DMS79 (cell line): ENCODE data around the gene WDHD1.
"Not testable (repeated sequence)": the region's sequence is repeated elsewhere in the genome, so short reads cannot be mapped to it uniquely, and the experiment has no call there.

Experiments used
- DNase-seq: peaks from one replicate; lab custom pipeline; 2025; lab: John Stamatoyannopoulos, UW

WDHD1 gene

DNA sequence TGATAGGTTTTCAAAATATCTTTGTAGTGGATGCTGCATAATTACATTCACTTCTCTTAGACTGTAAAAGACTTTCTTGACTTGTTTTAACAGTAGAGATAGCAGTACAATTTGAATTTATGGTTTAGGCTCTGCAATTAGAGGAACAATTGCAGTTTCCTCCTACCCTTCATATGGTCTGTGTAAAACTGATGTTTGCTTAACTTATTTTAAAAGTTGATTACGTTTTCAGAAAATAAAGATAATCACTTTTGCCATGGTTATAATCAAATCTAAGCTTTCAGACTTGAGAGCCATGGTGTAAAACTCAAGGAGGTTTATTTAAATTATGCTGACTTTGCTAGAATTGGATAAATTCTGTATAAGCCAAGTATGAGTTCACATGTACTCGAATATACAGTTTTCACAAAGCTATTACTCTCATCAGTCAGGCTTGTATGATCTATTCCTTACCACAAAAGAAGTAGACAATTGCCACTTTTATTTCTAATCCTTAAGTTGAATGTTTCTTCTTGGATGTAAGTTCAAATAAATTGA lies 22.1 kb upstream of the WDHD1 start:
- no peak for DNase-seq

DNA sequence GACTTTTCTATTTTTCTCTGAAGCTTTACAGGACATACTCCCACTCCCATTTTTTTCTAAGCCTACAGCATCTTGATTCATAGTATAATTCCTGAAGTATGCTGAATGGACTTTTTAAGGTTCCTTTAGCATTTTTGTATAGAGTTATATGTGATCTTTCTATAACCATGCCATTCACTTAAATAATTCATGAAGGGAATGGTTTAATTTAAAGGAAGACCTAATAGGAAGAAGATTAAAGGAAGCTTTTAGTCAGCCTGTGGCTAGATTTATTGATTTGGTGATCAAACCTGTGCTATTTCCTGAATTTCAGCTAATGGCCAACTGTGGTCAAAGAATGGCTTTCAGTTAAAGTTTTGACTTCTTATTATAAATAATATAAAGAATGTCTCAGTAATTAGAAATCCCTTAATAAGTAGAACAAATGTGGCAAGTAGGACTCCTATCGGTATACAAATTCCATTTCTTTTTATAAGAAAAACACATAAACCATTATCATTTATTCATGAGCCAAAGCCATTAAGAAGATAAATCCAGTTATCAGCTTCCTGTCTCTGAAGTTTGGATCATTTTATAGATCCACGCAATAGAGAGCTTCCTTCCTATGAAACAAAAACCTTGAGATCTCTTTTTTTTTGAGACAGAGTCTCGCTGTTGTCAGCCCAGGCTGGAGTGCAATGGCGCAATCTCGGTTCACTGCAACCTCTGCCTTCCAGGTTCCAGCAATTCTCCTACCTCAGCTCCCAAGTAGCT lies 20.6 kb upstream of the WDHD1 start:
- DNase-seq: no peak

DNA sequence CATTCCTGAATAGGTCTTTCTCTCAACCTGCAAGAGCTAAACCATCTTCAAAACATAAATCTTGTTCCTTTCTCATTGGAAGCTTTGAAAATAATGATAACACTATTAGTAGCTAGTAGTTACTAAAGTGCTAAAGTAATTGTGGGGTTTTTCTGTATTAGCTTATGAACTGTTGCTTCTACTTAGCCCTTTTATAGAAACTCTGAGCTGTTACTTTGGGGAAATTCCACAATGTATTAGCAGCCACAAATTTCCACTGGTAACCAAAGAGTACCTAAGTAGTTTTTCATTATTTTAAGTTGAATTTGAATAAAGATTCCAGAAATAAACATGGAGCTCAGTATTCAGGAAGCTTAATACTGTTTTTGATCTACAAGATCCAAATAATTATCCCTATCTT lies 18.2 kb upstream of the WDHD1 start:
- no peak for DNase-seq

DNA sequence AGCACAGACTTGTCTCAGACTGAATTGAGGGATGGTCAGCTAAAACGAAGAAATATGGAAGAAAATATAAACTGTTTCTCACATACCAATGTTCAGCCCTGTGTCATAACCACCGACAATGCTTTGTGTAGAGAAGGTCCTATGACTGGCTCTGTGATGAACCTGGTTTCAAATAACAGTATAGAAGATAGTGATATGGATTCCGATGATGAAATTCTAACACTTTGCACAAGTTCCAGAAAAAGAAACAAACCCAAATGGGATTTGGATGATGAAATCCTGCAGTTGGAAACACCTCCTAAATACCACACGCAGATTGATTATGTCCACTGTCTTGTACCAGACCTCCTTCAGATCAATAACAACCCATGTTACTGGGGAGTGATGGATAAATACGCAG lies 16.6 kb upstream of the WDHD1 start:
- DNase-seq: no peak

DNA sequence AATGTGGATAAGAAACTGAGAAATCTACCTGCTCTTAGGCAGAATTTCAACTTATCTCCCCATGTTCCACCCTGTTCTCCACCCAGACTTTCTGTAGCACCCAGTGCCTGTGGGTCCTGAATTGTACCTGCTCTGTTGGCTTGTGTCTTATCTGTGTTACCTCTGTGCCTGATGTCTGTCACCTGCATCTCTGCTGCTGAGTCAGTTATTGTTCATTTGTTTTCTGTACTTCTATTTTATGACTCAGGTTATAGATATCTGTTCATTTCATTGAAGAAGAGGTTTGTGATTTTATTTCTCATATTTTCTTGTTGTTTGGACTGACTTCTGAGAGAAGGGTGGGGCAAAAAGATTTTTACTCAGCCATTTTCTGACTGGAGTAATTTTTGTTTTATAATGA lies 11.8 kb upstream of the WDHD1 start:
- no peak for DNase-seq

DNA sequence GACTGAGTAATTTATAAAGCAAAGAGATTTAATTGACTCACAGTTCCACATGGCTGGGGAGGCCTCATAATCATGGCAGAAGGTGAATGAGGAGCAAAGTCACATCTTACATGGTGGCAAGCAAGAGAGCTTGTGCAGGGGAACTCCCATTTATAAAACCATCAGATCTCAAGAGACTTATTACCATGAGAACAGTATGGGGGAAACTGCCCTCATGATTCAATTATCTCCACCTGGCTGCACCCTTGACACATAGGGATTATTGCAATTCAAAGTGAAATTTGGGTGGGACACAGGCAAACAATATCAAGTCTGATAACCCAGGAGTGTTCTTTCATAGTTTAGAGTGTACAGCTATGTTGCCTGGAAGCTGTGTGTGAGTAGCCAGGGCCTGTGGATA lies 11.1 kb upstream of the WDHD1 start:
- DNase-seq: not testable (repeated sequence)

DNA sequence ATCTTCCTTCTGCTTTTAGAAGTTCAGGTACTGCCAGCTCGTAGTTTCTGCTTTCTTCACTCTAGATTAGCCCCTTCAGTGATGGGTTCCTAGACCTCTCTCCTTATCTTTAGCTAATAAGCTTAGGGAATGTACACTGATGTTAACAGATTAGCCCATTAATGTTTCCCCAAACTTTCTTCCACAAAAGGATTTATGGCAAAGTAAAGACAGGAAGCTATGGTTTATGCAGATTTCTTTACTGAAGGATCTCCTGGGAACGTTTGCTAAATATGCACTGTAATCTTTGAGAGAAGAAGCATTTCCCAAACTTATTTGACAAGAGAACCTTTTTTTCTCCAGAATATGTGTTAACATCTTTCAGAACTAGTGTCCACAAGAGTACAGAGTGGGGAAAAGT lies 4.3 kb upstream of the WDHD1 start:
- no peak for DNase-seq

DNA sequence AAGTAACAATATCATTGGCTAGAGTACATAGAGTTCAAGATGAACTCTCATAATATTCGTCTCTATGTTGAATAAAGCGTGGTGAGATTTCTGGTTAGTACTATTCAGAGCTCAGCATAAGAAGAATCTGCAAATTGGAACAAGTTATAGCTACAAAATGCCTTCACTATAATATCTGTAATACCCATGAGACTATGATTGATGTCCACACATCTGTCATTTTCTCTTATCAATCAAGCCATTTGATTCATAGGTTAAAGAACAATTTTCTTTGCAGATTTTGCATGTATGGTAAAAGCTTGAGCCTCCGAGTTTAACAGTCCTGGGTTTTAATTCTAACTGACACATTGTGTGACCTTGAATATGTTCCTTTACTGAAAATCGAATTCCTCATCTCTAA lies 1.6 kb upstream of the WDHD1 start:
- DNase-seq: no peak

DNA sequence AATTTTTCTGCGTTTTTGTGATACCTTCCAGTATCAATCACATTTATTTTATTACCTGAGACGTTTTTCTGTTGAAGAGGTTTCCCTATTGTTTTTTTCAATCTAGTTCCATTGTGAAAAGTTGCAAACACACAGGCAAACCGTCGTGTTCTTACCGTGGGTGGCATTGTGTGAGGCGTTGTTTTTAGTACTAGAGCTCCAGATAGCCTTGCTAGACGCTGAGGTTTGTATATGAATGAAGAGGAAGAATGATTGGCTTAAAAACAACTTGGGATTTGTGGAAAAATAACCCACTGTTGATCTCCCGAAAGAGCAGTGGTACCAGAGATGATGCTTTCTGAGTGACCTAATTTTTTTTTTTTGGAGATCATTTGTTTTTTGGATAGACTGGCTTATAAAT lies 1.2 kb upstream of the WDHD1 start:
- no peak for DNase-seq

DNA sequence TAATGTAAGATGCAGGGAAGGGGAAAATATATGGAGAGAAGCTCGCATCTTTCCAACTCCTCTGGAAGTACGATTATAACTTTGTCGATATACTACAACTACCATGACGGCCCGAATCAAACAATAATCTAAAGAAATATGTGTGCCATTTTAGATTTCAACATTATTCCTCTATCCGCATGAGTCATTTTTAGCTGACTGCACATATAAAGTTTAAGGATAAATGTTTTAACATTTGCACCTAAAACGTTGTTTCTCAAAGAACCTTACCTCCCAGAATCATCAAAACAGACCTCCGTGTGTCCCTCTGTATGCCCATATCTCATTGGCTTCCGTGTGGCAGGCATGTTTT lies 482 bp downstream of the WDHD1 start:
- DNase-seq: no peak

DNA sequence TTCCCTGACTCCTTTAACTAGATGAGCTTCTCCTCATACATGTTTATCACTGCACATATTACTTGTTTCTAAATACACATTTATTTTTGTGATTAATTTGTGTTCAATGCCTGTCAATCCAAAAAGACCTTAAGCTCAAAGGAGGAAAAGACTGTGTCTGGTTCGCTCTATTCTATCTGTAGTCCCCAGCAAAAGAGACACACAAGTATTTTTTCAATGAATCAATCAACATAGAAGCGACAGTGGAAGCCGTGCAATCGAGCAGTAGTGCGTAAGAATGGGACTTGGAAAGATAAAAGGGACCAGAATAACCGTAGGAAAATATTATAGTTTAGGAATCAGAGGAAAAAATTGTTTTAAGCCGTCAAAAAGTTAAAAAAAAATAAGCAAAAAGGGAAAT lies 951 bp downstream of the WDHD1 start:
- peak; percentile 15 for DNase-seq

DNA sequence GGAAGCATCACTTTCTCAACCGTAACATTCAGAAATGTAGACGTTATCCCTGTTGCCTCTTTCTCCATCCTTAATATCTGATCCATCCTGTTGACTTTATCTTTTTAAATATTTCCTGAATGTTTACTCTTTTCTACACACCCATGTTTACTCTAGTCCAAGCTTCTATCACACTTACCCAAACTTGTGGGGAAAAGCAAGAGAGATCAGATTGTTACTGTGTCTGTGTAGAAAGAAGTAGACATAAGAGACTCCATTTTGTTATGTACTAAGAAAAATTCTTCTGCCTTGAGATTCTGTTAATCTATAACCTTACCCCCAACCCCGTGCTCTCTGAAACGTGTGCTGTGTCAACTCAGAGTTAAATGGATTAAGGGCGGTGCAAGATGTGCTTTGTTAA lies 2.5 kb downstream of the WDHD1 start:
- not testable (repeated sequence) for DNase-seq

DNA sequence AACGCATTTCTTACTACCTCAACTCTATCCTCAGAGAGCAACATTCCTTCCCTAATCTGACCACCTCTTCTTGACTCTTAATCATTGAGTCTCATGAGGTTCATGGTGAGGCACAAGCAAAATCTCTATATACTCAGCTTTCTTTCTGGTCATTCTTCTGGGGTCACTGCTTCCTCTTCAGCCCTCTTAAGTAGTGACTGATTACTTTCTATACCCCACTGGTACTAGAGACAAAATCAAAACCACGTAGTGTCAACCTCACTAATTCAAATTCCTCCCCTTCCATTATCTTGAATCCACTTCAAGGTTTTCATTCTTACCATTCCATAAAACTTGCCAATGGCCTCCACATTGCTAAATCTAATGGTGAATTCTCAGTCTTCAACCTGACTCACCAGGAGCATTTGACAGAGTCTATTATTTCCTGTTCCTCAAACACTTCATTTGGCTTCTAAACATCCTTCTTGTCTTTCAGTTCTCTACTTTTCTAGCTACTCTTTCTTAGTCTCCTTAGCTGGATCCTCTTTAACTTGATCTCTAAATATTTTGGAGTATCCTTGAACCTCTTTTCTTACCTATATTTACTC lies 6.8 kb downstream of the WDHD1 start:
- no peak for DNase-seq

DNA sequence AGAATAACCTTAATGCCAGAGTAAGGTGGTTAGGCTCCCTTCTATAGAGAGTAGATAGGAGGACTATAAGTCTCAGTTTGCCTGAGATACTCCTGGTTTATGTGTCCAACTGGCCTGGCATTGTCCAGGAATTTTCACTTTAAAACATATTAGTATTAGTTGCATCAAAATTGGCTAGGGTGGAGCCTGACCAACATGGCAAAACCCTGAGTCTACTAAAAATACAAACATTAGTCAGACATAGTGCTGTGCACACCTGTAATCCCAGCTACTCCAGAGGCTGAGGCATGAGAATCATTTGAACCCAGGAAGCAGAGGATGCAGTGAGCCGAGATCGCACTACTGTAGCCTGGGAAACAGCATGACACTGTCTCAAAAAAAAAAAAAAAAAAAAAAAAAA lies 11.9 kb downstream of the WDHD1 start:
- no peak for DNase-seq

DNA sequence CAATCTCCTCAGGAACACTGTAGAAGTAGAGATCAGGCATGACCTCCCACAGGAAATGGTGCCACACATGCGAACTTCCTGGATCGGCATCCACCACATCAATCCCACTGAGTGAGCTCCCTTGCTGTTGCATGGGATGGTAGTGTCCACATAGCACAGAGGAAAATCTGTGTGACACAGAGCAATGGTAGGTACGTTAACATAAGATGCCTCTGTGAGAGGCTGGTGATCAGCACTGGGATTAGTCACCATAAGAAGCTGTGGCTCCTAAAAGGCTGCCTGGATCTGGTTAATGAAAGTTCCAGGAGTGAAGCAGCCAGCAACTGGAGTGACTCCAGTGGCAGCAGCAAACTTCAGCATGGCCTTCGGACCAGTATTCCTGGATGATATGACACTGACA lies 21.8 kb downstream of the WDHD1 start:
- no peak for DNase-seq

DNA sequence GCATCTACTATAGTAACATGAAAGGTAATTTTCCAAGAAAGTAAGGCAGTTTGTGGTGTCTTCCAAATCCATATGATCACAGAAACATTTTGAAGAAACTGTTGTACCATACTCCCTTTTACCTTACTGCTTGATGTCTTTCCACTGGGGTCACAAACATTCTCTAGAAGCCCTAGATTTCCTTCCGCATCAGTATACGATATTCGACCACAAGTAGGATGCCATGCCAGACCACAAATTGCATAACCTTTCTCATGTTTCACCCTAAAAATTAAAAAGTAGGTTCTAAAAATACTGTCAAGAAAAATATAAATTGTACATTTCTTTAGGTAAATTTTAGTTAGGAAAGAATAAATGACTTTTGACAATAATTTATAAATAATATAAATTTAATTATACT lies 26.5 kb downstream of the WDHD1 start:
- no peak for DNase-seq

DNA sequence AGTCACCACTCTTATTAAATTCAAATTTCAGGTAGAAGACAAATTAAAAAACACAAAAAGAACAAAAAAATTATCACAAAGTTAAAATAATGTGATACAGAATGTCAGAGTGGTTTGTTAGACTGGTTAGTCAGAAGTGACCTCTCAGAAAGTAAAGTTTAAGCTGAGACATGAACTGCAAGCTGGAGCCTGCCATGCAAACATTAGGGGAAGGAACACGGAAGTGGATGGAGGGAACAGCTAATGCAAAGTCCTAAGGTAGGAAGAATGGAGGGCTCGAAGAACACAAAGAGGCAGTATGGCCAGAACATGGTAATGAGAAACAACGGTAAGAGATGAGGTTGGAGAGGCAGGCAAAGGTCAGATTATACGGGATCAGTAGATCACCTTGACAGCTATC lies 41.7 kb downstream of the WDHD1 start:
- no peak for DNase-seq

DNA sequence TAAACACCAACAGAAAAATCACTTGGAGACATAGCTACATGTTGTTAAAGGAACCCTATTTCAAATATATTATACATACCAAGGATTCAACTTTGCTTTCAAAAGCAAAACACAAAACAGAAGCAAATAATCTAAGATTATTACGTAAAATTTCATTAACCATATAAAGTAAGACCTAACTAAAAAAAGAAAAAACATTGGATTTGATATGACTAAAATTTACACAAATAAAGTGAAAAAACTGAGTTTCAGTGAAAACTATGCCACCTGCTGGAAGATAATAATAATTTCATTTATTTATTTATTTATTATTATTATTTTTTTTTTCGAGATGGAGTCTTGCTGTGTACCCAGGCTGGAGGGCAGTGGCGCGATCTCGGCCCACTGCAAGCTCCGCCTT lies 45.2 kb downstream of the WDHD1 start:
- DNase-seq: no peak

DNA sequence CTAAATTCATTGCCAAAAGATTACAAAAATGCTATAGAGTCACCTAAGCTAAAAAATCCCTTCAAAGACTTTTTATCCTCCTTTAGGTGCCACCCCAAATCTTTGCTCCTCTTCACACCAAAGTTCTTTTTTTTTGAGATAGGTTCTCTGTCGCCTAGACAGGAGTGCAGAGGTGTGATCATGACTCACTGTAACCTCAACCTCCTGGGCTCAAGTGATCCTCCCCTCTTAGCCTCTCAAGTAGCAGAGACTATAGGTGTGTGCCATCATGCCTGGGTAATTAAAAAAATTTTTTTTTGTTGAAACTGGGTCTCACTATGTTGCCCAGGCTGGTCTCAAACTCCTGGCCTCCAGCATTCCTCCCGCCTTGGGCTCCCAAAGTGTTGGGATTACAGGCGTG lies 47.9 kb downstream of the WDHD1 start:
- DNase-seq: no peak

DNA sequence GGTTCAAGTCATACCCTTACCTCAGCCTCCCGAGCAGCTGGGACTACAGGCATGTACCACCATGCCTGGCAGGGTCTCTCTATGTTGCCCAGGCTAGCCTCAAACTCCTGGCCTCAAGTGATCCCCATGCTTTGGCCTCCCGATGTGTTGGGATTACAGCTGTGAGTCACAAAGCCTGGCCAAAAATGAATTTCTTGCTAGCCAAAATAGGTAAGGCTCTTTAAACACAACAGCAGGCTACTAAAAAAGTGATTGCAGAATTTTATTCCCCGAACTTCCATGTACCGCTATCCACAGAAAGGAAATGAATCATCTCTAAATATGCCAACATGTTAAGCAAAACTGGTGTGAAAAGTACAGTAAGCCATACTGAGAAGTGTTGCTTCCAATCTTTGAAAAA lies 50.6 kb downstream of the WDHD1 start:
- no peak for DNase-seq

DNA sequence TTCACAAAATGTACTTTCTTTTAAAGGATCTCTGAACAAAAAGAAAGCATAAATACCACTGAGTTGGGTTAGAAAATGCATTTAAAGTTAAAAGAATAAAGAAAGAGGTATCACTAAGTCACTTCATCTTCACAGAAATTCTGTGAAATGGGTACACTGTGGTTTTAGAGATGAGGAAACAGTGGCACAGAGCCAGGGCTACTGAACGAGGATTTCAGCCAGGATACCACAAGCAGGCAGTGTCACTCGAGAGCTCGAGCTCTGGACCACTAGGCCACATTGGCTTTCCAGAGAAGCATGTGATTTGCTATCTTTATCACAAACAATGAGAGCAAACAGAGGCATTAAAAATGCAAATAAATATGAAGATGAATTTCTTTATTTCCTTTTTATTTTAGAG lies 51.0 kb downstream of the WDHD1 start:
- no peak for DNase-seq

DNA sequence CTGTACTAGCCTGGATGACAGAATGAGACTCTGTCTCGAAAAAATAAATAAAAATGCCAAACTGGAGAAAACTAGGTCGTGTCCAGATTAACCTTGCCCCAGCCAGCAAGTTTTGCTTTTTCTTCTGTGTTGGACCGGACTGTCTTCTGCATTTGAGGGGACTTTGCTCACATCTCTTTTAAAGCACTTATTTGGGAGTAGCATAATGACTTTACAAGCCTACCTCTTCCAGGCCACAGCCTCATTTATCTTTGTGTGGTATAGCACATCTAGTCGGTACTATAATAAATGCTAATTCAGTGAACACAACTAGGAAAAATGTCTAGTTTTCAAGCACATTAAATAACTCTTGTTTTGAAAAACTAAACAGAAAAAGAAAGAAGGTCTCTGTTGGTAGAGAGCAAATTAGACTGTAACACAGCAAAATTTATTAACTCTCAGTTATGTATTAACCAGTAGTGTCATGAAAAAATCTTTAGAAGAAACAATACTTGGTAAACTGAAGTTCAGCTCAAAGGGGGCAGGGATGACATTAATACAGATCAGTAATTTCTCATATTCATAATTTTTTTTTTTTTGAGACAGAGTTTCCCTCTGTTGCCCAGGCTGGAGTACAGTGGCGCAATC lies 52.0 kb downstream of the WDHD1 start:
- no peak for DNase-seq

DNA sequence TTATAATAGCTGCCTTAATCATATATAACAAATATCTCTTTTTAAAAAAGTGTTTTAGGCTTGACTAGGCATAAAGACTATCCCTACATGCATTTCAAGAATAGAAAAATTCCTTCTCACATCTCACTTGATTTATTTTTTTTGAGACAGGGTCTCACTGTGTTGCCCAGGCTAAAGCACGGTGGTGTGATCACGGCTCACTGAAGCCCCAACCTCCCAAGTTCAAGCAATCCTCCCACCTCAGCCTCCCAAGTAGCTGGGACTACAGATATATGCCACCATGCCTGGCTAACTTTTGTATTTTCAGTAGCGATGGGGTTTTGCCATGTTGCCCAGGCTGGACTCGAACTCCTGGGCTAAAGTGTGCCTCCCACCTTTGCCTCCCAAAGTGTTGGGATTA lies 59.4 kb downstream of the WDHD1 start:
- no peak for DNase-seq

DNA sequence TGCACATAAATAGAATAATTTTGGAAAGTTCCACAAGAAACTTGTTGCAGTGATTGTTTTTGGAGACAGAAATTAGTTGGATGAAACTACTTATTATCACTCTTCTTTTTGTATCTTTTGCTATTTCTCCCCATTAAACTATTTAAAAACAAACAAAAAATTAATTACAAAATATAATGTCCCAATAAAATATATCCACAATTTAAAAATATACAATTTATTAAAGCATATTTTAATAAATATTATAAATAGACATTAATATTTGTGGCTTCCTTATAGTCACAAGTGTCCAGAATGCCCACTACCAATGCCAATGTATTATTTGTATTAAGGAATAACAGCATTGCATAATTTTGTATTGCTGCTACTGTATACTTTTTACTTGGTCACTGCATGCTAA lies 71.8 kb downstream of the WDHD1 start:
- DNase-seq: no peak
